Kidney (tissue), 22 donors: ENCODE results near the gene TMEM126B. TPM values are rescaled to one million over a fixed set of nuclear protein-coding genes. Genes with fewer than 3 reads are reported as not detected.

ENCODE experiments used
- DNase-seq, 5 donors: peaks; one replicate each; pipeline ENCODE4 v3.0.0-alpha.2; 2013 to 2020
- FAIRE-seq: peaks from 2 replicates; lab custom pipeline; 2012; peaks lifted over from hg19 to GRCh38; lab: Jason Lieb, UNC
- H3K27ac ChIP-seq, 2 donors: one replicate each; pipeline ENCODE4 v1.7.0; 2013; ENCODE audit warnings: low read depth in 2 of 2, low read length in 2 of 2, inconsistent platforms in 1 of 2
- H3K27me3 ChIP-seq: one replicate; pipeline ENCODE4 v1.7.1; 2013; ENCODE audit warnings: low read length, inconsistent platforms; ENCODE audit not compliant: control insufficient read depth, insufficient read depth
- H3K36me3 ChIP-seq, 3 donors: one replicate each; pipeline versions ENCODE4 v1.7.0 to v1.7.1; 2013; ENCODE audit warnings: low read length in 3 of 3, control low read depth in 1 of 3, inconsistent platforms in 1 of 3; ENCODE audit not compliant: insufficient read depth in 3 of 3, control insufficient read depth in 2 of 3
- H3K4me1 ChIP-seq, 3 donors: one replicate each; pipeline versions ENCODE4 v1.7.0 to v1.7.1; 2013; ENCODE audit warnings: low read length in 3 of 3, inconsistent platforms in 1 of 3, low read depth in 1 of 3; ENCODE audit not compliant: control insufficient read depth in 2 of 3, insufficient read depth in 2 of 3
- H3K4me3 ChIP-seq, 3 donors: one replicate each; pipeline versions ENCODE4 v1.7.0 to v1.8.1; 2013; ENCODE audit warnings: low read length in 3 of 3, control low read depth in 1 of 3, inconsistent platforms in 1 of 3
- H3K9ac ChIP-seq, 3 donors: one replicate each; pipeline versions ENCODE4 v1.7.0 to v1.7.1; 2013; ENCODE audit warnings: low read length in 3 of 3, control low read depth in 1 of 3, inconsistent platforms in 1 of 3
- H3K9me3 ChIP-seq, 3 donors: one replicate each; pipeline versions ENCODE4 v1.7.0 to v1.7.1; 2013; ENCODE audit warnings: low read length in 3 of 3, control low read depth in 1 of 3, inconsistent platforms in 1 of 3; ENCODE audit not compliant: control insufficient read depth in 2 of 3, insufficient read depth in 1 of 3
- CTCF ChIP-seq: IDR thresholded peaks from 3 replicates; pipeline ENCODE4 v1.5.1; 2012; ENCODE audit warnings: mild to moderate bottlenecking, moderate library complexity, borderline replicate concordance; ENCODE audit not compliant: insufficient read depth; ENCODE audit errors: extremely low read depth
- intact Hi-C: fragments of 100-400 bp; cut with DNase I; formaldehyde crosslinking; loops from one replicate; pipeline ENCODE4 v1.11.1; 2022
- long read RNA-seq, 10 donors: library from polyadenylated mRNA in 1 of 10; unstranded in 1 of 10; transcript quantifications; one replicate each; pipeline ENCODE4 v2.0.0 and lab custom pipeline, GENCODE V29; 2021 to 2026
- polyA plus RNA-seq: library from polyadenylated mRNA; stranded (reverse); fragments of 350-450 nt; fragmentation: Illumina TruSeq; extraction: RNeasy Lipid Tissue Mini Kit (QIAGEN cat#74804); gene quantifications from one replicate; pipeline ENCODE4 v1.2.3, GENCODE V29; 2014; ENCODE audit warnings: low read depth, low replicate concordance; ENCODE audit not compliant: insufficient read depth
- total RNA-seq: library from RNA; stranded (reverse); fragmentation: NEBNext Ultra II Directional; extraction: Animal tissue kit (Norgen Biotek cat#: 25700); gene quantifications from one replicate; pipeline ENCODE4 v1.2.1, GENCODE V29; 2021
- donor health status: control.
- donor health status: control.
- donor health status: control.
- donor health status: control.
- donor health status: control.
- donor health status: DM: yes; HTN: yes; CAD: no.
- donor health status: Normal renal cell carcinoma (clear cell type).

The TMEM126B gene
- total RNA-seq (51.5 TPM), polyA plus RNA-seq (54.7 TPM)
- long read RNA-seq, donor 1, transcript TMEM126B-201 (5 exons, 989 nt): major isoform, 9 of 18 reads
- long read RNA-seq, donor 1, transcript TMEM126B-202 (6 exons, 1,210 nt): minor isoform, 6 of 18 reads
- long read RNA-seq, donor 1, partial matches to known transcripts: 0 of 18 reads
- long read RNA-seq, donor 1, other reads (novel, unspliced or antisense): 0 of 18 reads
- long read RNA-seq, donor 2, transcript TMEM126B-201 (5 exons, 989 nt): major isoform, 16 of 34 reads
- long read RNA-seq, donor 2, transcript TMEM126B-202 (6 exons, 1,210 nt): major isoform, 16 of 34 reads
- long read RNA-seq, donor 2, partial matches to known transcripts: 0 of 34 reads
- long read RNA-seq, donor 2, other reads (novel, unspliced or antisense): 0 of 34 reads
- long read RNA-seq, donor 3, transcript TMEM126B-201 (5 exons, 989 nt): major isoform, 18 of 40 reads
- long read RNA-seq, donor 3, transcript TMEM126B-202 (6 exons, 1,210 nt): minor isoform, 14 of 40 reads
- long read RNA-seq, donor 3, partial matches to known transcripts: 0 of 40 reads
- long read RNA-seq, donor 3, other reads (novel, unspliced or antisense): 0 of 40 reads
- long read RNA-seq, donor 4, partial matches to known transcripts: 0 of 6 reads
- long read RNA-seq, donor 4, other reads (novel, unspliced or antisense): 0 of 6 reads
- long read RNA-seq, donor 5, partial matches to known transcripts: 0 of 2 reads
- long read RNA-seq, donor 5, other reads (novel, unspliced or antisense): 0 of 2 reads
- long read RNA-seq, donor 6, transcript TMEM126B-211 (4 exons, 1,273 nt): minor isoform, 7 of 86 reads
- long read RNA-seq, donor 6, transcript TMEM126B-202 (6 exons, 1,210 nt): minor isoform, 32 of 86 reads
- long read RNA-seq, donor 6, transcript TMEM126B-201 (5 exons, 989 nt): major isoform, 35 of 86 reads
- long read RNA-seq, donor 6, partial matches to known transcripts: 7 of 86 reads
- long read RNA-seq, donor 6, other reads (novel, unspliced or antisense): 0 of 86 reads
- long read RNA-seq, donor 7, transcript TMEM126B-202 (6 exons, 1,210 nt): major isoform, 5 of 13 reads
- long read RNA-seq, donor 7, partial matches to known transcripts: 3 of 13 reads
- long read RNA-seq, donor 7, other reads (novel, unspliced or antisense): 3 of 13 reads
- long read RNA-seq, donor 8, transcript TMEM126B-202 (6 exons, 1,210 nt): major isoform, 18 of 35 reads
- long read RNA-seq, donor 8, transcript TMEM126B-201 (5 exons, 989 nt): minor isoform, 16 of 35 reads
- long read RNA-seq, donor 8, partial matches to known transcripts: 0 of 35 reads
- long read RNA-seq, donor 8, other reads (novel, unspliced or antisense): 0 of 35 reads
- long read RNA-seq, donor 9, transcript TMEM126B-202 (6 exons, 1,210 nt): major isoform, 10 of 19 reads
- long read RNA-seq, donor 9, transcript TMEM126B-201 (5 exons, 989 nt): minor isoform, 7 of 19 reads
- long read RNA-seq, donor 9, partial matches to known transcripts: 0 of 19 reads
- long read RNA-seq, donor 9, other reads (novel, unspliced or antisense): 0 of 19 reads
- long read RNA-seq, donor 10, transcript TMEM126B-201 (5 exons, 989 nt): minor isoform, 10 of 21 reads
- long read RNA-seq, donor 10, transcript TMEM126B-202 (6 exons, 1,210 nt): major isoform, 11 of 21 reads
- long read RNA-seq, donor 10, partial matches to known transcripts: 0 of 21 reads
- long read RNA-seq, donor 10, other reads (novel, unspliced or antisense): 0 of 21 reads

DNA sequence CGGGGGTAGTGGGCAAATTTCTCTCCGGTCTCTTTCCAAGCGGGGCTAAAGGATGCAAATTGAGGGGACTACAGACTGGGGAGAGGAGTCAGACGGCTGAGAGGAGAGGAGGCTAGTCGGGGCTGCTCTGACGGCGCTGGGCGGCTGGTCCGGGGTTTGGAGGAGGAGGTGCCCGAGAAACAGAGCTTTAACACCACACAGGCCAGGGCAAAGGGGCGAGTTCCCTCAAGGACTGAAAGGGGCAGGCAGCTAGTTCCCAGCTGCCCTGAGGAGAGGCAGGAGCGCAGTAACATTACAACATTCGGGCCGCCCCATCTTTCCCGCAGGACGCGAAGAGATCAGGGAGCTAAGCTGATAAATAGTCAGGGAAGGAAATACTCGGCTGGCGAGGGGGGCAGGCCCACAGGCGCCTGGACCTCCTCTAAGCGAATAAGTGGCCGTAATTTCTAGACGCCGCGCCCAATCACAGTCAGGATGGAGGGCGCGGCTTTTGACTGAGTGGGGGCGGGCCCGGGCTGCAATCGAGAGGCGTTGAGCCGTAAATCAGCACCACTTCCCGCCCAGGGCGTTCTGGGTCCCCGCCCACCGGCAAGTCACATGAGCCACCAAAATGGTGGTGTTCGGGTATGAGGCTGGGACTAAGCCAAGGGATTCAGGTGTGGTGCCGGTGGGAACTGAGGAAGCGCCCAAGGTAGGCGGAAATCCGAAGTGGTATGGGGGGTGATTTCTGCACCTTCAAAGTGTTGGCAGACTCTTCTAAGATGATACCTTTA is at the start of gene TMEM126B:
Gene TMEM126B, plus strand, starts transcription at position 596 of the 773 bp plus-strand sequence. Its CDS starts 15 bp downstream, at position 611.
- no peaks in the 10 kb centered on the region for H3K27me3 ChIP-seq
- intact Hi-C loops: no loop called here
- DNase-seq: peak; percentile 97 to 99 (median 99)
- no peaks in the 10 kb centered on the region for H3K36me3 ChIP-seq
- peaks cover 0 to 4% (median 0%) of the 10 kb centered on the region in 3 donors for H3K4me1 ChIP-seq
- no peaks in the 10 kb centered on the region for H3K9me3 ChIP-seq
- peak; percentile 94 for FAIRE-seq
- peak within 1 kb of the TSS; percentile 84 to 93 for H3K27ac ChIP-seq
- peak within 1 kb of the TSS; percentile 91 to 98 (median 93) for H3K9ac ChIP-seq
- TF ChIP-seq CTCF: no peak
- peak within 1 kb of the TSS; percentile 95 to 99 (median 99) for H3K4me3 ChIP-seq

DNA sequence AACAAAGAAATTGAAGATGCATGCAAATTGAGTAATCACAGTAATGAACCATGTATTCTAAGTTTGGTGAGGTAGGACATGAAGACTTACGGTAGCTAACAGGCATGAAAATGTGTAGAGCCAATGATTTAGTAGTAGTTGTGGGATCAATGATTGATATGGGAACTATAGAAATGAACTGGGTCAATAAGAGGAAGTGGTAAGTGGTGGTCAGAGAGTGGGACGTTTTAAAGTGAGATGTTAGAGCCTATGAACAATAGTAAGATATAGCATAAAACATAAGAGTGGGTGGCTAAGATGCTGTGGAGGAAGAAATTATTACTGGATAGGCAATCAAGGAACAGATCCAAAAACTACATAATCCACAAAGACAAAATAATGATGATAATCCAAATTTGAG is 46.3 kb upstream of the TMEM126B start:
- no peak for FAIRE-seq
- no peak overlapping the region for H3K9ac ChIP-seq

More for the DNA sequence above, 46.3 kb upstream of the TMEM126B start:
- intact Hi-C loops: no loop called here
- Histone ChIP-seq H3K27ac (no peak overlapping the region), H3K27me3 (no peaks in the 10 kb centered on the region), H3K9me3 (no peaks in the 10 kb centered on the region), H3K4me1 (no peaks in the 10 kb centered on the region), H3K4me3 (no peak overlapping the region), H3K36me3 (no peaks in the 10 kb centered on the region)
- no peak for DNase-seq
- no peak for TF ChIP-seq CTCF
